ENCODE measurements around the gene KAT8. TPM values are rescaled to one million over a fixed set of nuclear protein-coding genes. Genes with fewer than 3 reads are reported as not detected.
A peak's percentile ranks its signal among the peaks of the same experiment; 100 is the strongest.

KAT8 gene
- total RNA-seq (10 to 100 TPM; 86.7 to 97.6 TPM), total RNA-seq (55.0 to 83.8 reads per million in 2 donors)

GRCh38 chr16:31117384-31118222 is at the start of gene KAT8:
Gene KAT8, plus strand, starts transcription at chr16:31117664. Its CDS starts 18 bp downstream, at chr16:31117682.
- Mint-ChIP-seq H3K27ac (peak within 1 kb of the TSS; percentile 95), H3K27me3 (no peaks in the 10 kb centered on the region), H3K36me3 (ENCODE audit: low read depth) (peaks cover 6% of the 10 kb centered on the region), H3K4me3 (peak within 1 kb of the TSS; percentile 93), H3K4me1 (peaks cover 14% of the 10 kb centered on the region)
- ATAC-seq (peak; percentile 92), DNase-seq (peak; percentile 92 to 96 (median 96))
- no peaks in the 10 kb centered on the region for H3K9me3 ChIP-seq (ENCODE audit: control insufficient read depth, low read length, poor library complexity, severe bottlenecking)

GRCh38 chr16:31071861-31072260 is 45.6 kb upstream of the KAT8 start:
- H3K27me3 Mint-ChIP-seq, result no peaks in the 10 kb centered on the region
- peaks cover 31% of the 10 kb centered on the region for H3K4me1 Mint-ChIP-seq
- peak overlapping the region; percentile 95 for H3K27ac Mint-ChIP-seq
- peaks cover 4% of the 10 kb centered on the region for H3K36me3 Mint-ChIP-seq (ENCODE audit: low read depth)
- ATAC-seq (no peak), DNase-seq (no peak)
- H3K9me3 ChIP-seq (ENCODE audit: control insufficient read depth, low read length, poor library complexity, severe bottlenecking), result no peaks in the 10 kb centered on the region
- peak overlapping the region; percentile 99 for H3K4me3 Mint-ChIP-seq

GRCh38 chr16:31072540-31073141 is 44.8 kb upstream of the KAT8 start:
- peaks cover 4% of the 10 kb centered on the region for H3K36me3 Mint-ChIP-seq (ENCODE audit: low read depth)

GRCh38 chr16:31073142-31073969 is 44.1 kb upstream of the KAT8 start:
- Mint-ChIP-seq H3K4me1 (peaks cover 32% of the 10 kb centered on the region), H3K27ac (peak overlapping the region; percentile 100), H3K36me3 (ENCODE audit: low read depth) (peaks cover 4% of the 10 kb centered on the region), H3K27me3 (no peaks in the 10 kb centered on the region), H3K4me3 (peak overlapping the region; percentile 99)
- DNase-seq, result peak; percentile 71 to 84 (median 79)
- H3K9me3 ChIP-seq (ENCODE audit: control insufficient read depth, low read length, poor library complexity, severe bottlenecking), result no peaks in the 10 kb centered on the region
- ATAC-seq, result peak; percentile 63

More at GRCh38 chr16:31072540-31073141, 44.8 kb upstream of the KAT8 start:
- Mint-ChIP-seq H3K4me3 (peak overlapping the region; percentile 99), H3K27ac (peak overlapping the region; percentile 95), H3K4me1 (peaks cover 31% of the 10 kb centered on the region), H3K27me3 (no peaks in the 10 kb centered on the region)
- no peak for DNase-seq
- no peaks in the 10 kb centered on the region for H3K9me3 ChIP-seq (ENCODE audit: control insufficient read depth, low read length, poor library complexity, severe bottlenecking)
- ATAC-seq, result no peak

GRCh38 chr16:31073970-31074813 is 43.3 kb upstream of the KAT8 start, which contains the start of the genes ZNF646 and ZNF668:
Gene ZNF646, plus strand, starts transcription at chr16:31074422. Its CDS starts 1,903 bp downstream, at chr16:31076325.
Gene ZNF668, minus strand, starts transcription at chr16:31074240. Its CDS starts 9,781 bp downstream, at chr16:31064459.
- H3K9me3 ChIP-seq (ENCODE audit: control insufficient read depth, low read length, poor library complexity, severe bottlenecking), result no peaks in the 10 kb centered on the region
- Mint-ChIP-seq H3K27me3 (no peaks in the 10 kb centered on the region), H3K27ac (peak within 1 kb of the TSS; percentile 100), H3K4me1 (peaks cover 29% of the 10 kb centered on the region), H3K36me3 (ENCODE audit: low read depth) (peaks cover 4% of the 10 kb centered on the region), H3K4me3 (peak within 1 kb of the TSS; percentile 99)
- DNase-seq (peak; percentile 93 to 96 (median 94)), ATAC-seq (peak; percentile 87)

- peaks cover 4% of the 10 kb centered on the region for H3K36me3 Mint-ChIP-seq (ENCODE audit: low read depth)
- peak overlapping the region; percentile 99 for H3K4me3 Mint-ChIP-seq
- peaks cover 26% of the 10 kb centered on the region for H3K4me1 Mint-ChIP-seq
Observed at GRCh38 chr16:31074814-31075183, 42.7 kb upstream of the KAT8 start.

GRCh38 chr16:31076319-31076718 is 41.1 kb upstream of the KAT8 start:
- Mint-ChIP-seq H3K27me3 (no peaks in the 10 kb centered on the region), H3K36me3 (ENCODE audit: low read depth) (peaks cover 4% of the 10 kb centered on the region), H3K4me3 (no peak overlapping the region), H3K4me1 (peaks cover 26% of the 10 kb centered on the region), H3K27ac (no peak overlapping the region)
- ATAC-seq, result no peak
- H3K9me3 ChIP-seq (ENCODE audit: control insufficient read depth, low read length, poor library complexity, severe bottlenecking), result no peaks in the 10 kb centered on the region
- no peak for DNase-seq

More at GRCh38 chr16:31074814-31075183, 42.7 kb upstream of the KAT8 start:
- DNase-seq, result no peak
- no peak for ATAC-seq
- H3K27me3 Mint-ChIP-seq, result no peaks in the 10 kb centered on the region
- H3K9me3 ChIP-seq (ENCODE audit: control insufficient read depth, low read length, poor library complexity, severe bottlenecking), result no peaks in the 10 kb centered on the region
- peak overlapping the region; percentile 100 for H3K27ac Mint-ChIP-seq

- ATAC-seq (no peak), DNase-seq (no peak)
- H3K27me3 Mint-ChIP-seq, result no peaks in the 10 kb centered on the region
- no peak overlapping the region for H3K4me3 Mint-ChIP-seq
- peaks cover 22% of the 10 kb centered on the region for H3K4me1 Mint-ChIP-seq
- H3K9me3 ChIP-seq (ENCODE audit: control insufficient read depth, low read length, poor library complexity, severe bottlenecking), result no peaks in the 10 kb centered on the region
- H3K36me3 Mint-ChIP-seq (ENCODE audit: low read depth), result peaks cover 4% of the 10 kb centered on the region
- no peak overlapping the region for H3K27ac Mint-ChIP-seq
Observed at GRCh38 chr16:31077024-31077423, 40.4 kb upstream of the KAT8 start.

- DNase-seq, result no peak
- Mint-ChIP-seq H3K36me3 (ENCODE audit: low read depth) (peaks cover 4% of the 10 kb centered on the region), H3K27ac (no peak overlapping the region), H3K4me3 (no peak overlapping the region), H3K4me1 (peaks cover 20% of the 10 kb centered on the region), H3K27me3 (no peaks in the 10 kb centered on the region)
- no peaks in the 10 kb centered on the region for H3K9me3 ChIP-seq (ENCODE audit: control insufficient read depth, low read length, poor library complexity, severe bottlenecking)
- ATAC-seq, result no peak
Observed at GRCh38 chr16:31077592-31078396, 39.7 kb upstream of the KAT8 start.

- Mint-ChIP-seq H3K27ac (no peak overlapping the region), H3K36me3 (ENCODE audit: low read depth) (peaks cover 2% of the 10 kb centered on the region), H3K4me3 (no peak overlapping the region), H3K27me3 (no peaks in the 10 kb centered on the region), H3K4me1 (peaks cover 20% of the 10 kb centered on the region)
- no peaks in the 10 kb centered on the region for H3K9me3 ChIP-seq (ENCODE audit: control insufficient read depth, low read length, poor library complexity, severe bottlenecking)
- no peak for ATAC-seq
- DNase-seq, result no peak
Observed at GRCh38 chr16:31078597-31079341, 38.7 kb upstream of the KAT8 start.

GRCh38 chr16:31079342-31079944 is 38.0 kb upstream of the KAT8 start:
- H3K4me3 Mint-ChIP-seq, result peak overlapping the region; percentile 72
- no peaks in the 10 kb centered on the region for H3K27me3 Mint-ChIP-seq
- peaks cover 2% of the 10 kb centered on the region for H3K36me3 Mint-ChIP-seq (ENCODE audit: low read depth)
- H3K4me1 Mint-ChIP-seq, result peaks cover 18% of the 10 kb centered on the region
- no peaks in the 10 kb centered on the region for H3K9me3 ChIP-seq (ENCODE audit: control insufficient read depth, low read length, poor library complexity, severe bottlenecking)
- ATAC-seq (no peak), DNase-seq (no peak)
- H3K27ac Mint-ChIP-seq, result no peak overlapping the region
